ENCODE measurements around the gene RPL10. TPM values are rescaled to one million over a fixed set of nuclear protein-coding genes. Genes with fewer than 3 reads are reported as not detected.

RPL10 gene
- total and polyA plus RNA-seq, 4 donors = 2,479 to 4,258 (median 3,622) TPM

GRCh38 chrX:154401918-154402621 is 3.9 kb downstream of the RPL10 start:
- peaks cover 0 to 4% (median 2%) of the 10 kb centered on the region in 4 donors for H3K9me3 ChIP-seq (ENCODE audit: control insufficient read depth in 4 of 4, insufficient read depth in 3 of 4, low read length in 3 of 4)
- WGBS, 2 donors = 70 to 73% methylated on average over 6 of the region's 6 CpGs
- H3K27me3 ChIP-seq (ENCODE audit: control insufficient read depth in 3 of 3, insufficient read depth in 3 of 3, low read length in 2 of 3) = no peaks in the 10 kb centered on the region
- no peak overlapping the region for H3K27ac ChIP-seq (ENCODE audit: low read depth in 1 of 2, low read length in 1 of 2)
- no peak for TF ChIP-seq CTCF (IDR thresholded peaks at IDR 0.05; ENCODE audit: control extremely low read depth, extremely low read depth)
- peaks cover 0 to 14% (median 0%) of the 10 kb centered on the region in 5 donors for H3K4me1 ChIP-seq (ENCODE audit: control insufficient read depth in 5 of 5, insufficient read depth in 5 of 5, low read length in 5 of 5)
- H3K4me3 ChIP-seq = no peak overlapping the region
- H3K36me3 ChIP-seq (ENCODE audit: control insufficient read depth in 4 of 4, insufficient read depth in 4 of 4, low read length in 4 of 4) = peaks cover 4 to 18% (median 13%) of the 10 kb centered on the region in 4 donors
- ATAC-seq (ENCODE audit: insufficient read depth, low FRiP score) = no peak
- H3K9ac ChIP-seq (ENCODE audit: insufficient read depth in 1 of 2, low read length in 2 of 2) = no peak overlapping the region
- no peak for DNase-seq

GRCh38 chrX:154402622-154403127 is 4.5 kb downstream of the RPL10 start:
- peaks cover 4 to 18% (median 13%) of the 10 kb centered on the region in 4 donors for H3K36me3 ChIP-seq (ENCODE audit: control insufficient read depth in 4 of 4, insufficient read depth in 4 of 4, low read length in 4 of 4)
- no peak overlapping the region for H3K27ac ChIP-seq (ENCODE audit: low read depth in 1 of 2, low read length in 1 of 2)
- H3K9ac ChIP-seq (ENCODE audit: insufficient read depth in 1 of 2, low read length in 2 of 2) = no peak overlapping the region
- H3K27me3 ChIP-seq (ENCODE audit: control insufficient read depth in 3 of 3, insufficient read depth in 3 of 3, low read length in 2 of 3) = no peaks in the 10 kb centered on the region
- no peak for TF ChIP-seq CTCF (IDR thresholded peaks at IDR 0.05; ENCODE audit: control extremely low read depth, extremely low read depth)
- WGBS, 2 donors = 80 to 91% methylated on average over 14 to 19 of the region's 19 CpGs
- no peak for ATAC-seq (ENCODE audit: insufficient read depth, low FRiP score)
- H3K9me3 ChIP-seq (ENCODE audit: control insufficient read depth in 4 of 4, insufficient read depth in 3 of 4, low read length in 3 of 4) = peaks cover 0 to 4% (median 0%) of the 10 kb centered on the region in 4 donors
- no peak overlapping the region for H3K4me3 ChIP-seq
- peaks cover 0 to 12% (median 0%) of the 10 kb centered on the region in 5 donors for H3K4me1 ChIP-seq (ENCODE audit: control insufficient read depth in 5 of 5, insufficient read depth in 5 of 5, low read length in 5 of 5)
- DNase-seq = no peak

- ATAC-seq (ENCODE audit: insufficient read depth, low FRiP score) = no peak
- no peak for TF ChIP-seq CTCF (IDR thresholded peaks at IDR 0.05; ENCODE audit: control extremely low read depth, extremely low read depth)
- DNase-seq = no peak
- Histone ChIP-seq H3K9me3 (ENCODE audit: control insufficient read depth in 4 of 4, insufficient read depth in 3 of 4, low read length in 3 of 4) (peaks cover 0 to 4% (median 0%) of the 10 kb centered on the region in 4 donors), H3K27ac (ENCODE audit: low read depth in 1 of 2, low read length in 1 of 2) (no peak overlapping the region), H3K4me3 (no peak overlapping the region), H3K27me3 (ENCODE audit: control insufficient read depth in 3 of 3, insufficient read depth in 3 of 3, low read length in 2 of 3) (no peaks in the 10 kb centered on the region), H3K4me1 (ENCODE audit: control insufficient read depth in 5 of 5, insufficient read depth in 5 of 5, low read length in 5 of 5) (peaks cover 0 to 12% (median 0%) of the 10 kb centered on the region in 5 donors), H3K36me3 (ENCODE audit: control insufficient read depth in 4 of 4, insufficient read depth in 4 of 4, low read length in 4 of 4) (peaks cover 4 to 18% (median 13%) of the 10 kb centered on the region in 4 donors), H3K9ac (ENCODE audit: insufficient read depth in 1 of 2, low read length in 2 of 2) (no peak overlapping the region)
- WGBS, 2 donors = 84 to 86% methylated on average over 5 to 10 of the region's 10 CpGs
Observed at GRCh38 chrX:154403192-154403591, 5.0 kb downstream of the RPL10 start.

Measured in lung (tissue), 12 donors.